ENCODE data around the gene STRA6.

STRA6 gene, protein sequence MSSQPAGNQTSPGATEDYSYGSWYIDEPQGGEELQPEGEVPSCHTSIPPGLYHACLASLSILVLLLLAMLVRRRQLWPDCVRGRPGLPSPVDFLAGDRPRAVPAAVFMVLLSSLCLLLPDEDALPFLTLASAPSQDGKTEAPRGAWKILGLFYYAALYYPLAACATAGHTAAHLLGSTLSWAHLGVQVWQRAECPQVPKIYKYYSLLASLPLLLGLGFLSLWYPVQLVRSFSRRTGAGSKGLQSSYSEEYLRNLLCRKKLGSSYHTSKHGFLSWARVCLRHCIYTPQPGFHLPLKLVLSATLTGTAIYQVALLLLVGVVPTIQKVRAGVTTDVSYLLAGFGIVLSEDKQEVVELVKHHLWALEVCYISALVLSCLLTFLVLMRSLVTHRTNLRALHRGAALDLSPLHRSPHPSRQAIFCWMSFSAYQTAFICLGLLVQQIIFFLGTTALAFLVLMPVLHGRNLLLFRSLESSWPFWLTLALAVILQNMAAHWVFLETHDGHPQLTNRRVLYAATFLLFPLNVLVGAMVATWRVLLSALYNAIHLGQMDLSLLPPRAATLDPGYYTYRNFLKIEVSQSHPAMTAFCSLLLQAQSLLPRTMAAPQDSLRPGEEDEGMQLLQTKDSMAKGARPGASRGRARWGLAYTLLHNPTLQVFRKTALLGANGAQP

DNA sequence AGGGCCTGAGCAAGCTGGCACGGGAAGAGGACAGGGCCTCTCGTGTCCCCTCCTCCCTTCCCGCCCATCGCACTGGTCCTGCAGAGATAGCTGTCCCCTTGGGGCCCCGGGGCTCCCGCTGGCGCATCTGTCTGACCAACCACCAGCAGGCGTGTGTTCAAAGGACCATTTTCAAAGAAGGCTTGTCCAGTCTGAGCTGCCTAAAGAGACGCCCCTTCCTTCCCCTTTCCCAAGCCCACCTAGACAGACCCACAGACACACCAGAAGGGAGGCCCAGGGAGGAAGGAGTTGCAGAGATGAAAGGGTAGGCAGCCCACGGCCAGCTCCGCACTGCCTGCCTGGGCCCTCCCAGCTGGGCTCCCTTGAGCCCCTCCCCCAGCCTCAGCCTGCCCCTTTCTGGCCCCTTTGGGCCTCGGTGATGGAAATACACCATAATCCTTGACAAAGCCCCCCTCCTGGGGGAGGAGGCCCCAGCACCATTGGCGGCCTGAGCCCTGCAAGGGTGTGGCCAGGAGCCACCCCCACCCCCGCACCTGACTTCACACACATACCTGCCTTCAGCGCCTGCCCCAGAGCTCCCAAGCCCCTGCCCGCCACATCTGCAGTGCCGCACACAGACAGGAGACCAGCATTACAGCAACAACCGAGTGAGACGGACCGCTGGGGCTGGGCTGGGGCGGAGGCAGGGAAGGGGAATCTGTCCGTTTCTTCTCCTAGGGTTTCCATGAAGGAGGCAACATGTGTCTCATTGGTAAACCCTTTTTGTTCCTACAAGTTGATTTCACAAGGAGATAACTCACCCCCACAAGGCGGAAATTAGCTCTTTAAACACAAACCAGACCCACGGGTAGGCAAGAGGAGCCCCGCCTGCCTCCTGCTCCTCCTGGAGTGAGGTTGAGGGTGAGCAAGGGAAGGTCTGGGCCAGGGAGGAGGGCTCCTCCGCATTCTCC lies at the start of gene STRA6:
STRA6 (minus strand) TSS at position 336 of the 950 bp plus-strand sequence. CDS start 520 bp downstream, outside the sequence.
- peak; percentile 85 for DNase-seq (ENCODE audit: low read depth, low spot score)

DNA sequence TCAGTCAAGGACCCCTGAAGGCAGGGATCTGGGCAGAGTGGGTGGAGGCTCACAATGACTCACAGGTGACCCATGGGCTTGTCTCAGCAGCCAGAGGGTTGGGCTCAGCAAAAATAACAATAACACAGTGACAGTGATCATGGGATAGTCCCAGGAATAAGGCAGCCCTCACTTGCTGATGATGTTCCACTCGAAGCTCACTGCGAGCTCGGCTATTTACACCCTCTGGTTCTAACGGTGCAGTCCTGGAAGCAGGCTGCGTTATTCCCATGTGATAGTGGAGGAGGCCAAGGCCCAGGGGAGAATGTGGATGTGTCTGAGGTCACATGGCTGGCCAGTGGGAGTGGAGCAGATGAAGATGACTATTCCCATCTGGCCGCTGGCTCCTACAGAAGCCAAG lies 49.7 kb upstream of the STRA6 start:
- no peak for DNase-seq (ENCODE audit: low read depth, low spot score)

DNA sequence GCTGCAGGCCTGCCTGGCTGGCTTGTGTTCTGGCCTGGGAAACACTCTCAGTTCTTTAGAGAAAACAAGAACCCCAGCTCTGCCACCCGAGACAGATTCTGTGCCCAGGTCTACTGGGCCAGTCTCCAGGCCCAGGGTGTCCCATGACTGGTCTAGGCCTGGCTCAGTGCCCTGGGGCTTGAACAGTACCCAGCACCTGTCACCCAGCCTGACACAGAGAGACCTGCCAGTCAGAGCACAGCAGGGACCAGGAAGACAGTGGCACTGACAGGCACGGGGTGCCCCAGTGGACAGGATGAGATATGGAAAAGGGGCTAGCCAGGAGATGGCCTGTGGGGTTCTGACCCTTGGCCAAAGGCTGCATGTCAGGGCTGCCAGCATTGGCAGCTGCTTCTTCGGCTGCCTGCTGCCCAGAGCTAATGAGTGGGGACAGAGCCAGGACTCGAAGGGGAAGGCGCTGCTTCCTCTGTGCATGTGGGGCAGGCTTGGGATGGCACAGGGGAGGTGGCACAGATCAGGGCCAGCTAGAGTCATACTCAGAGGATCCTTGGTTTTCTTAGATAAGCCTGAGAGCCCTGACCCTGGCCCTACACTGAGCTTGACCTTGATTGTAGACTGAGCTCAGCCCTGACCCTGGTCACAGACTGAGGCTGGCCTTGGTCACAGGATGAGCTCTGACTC lies 48.7 kb upstream of the STRA6 start:
- DNase-seq (ENCODE audit: low read depth, low spot score): no peak

DNA sequence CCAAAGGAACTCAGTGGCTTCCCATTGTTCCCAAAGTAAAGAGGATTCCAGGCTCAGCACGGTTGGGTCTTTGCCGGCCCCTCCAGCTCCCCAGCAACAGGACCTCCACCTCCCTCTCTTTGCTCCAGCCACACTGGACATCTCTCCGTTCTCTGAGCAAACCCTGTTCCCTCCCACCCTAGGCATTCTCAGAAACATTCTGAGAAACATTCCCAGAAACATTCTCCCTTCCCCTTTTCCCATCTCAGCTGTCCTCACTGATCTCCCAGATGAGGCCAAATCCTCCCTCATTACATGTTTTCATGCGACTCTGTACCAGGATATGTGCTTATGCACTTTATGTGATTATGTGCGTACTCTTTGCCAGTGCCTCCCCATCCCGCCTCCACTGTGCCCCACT lies 47.7 kb upstream of the STRA6 start:
- DNase-seq (ENCODE audit: low read depth, low spot score): no peak

DNA sequence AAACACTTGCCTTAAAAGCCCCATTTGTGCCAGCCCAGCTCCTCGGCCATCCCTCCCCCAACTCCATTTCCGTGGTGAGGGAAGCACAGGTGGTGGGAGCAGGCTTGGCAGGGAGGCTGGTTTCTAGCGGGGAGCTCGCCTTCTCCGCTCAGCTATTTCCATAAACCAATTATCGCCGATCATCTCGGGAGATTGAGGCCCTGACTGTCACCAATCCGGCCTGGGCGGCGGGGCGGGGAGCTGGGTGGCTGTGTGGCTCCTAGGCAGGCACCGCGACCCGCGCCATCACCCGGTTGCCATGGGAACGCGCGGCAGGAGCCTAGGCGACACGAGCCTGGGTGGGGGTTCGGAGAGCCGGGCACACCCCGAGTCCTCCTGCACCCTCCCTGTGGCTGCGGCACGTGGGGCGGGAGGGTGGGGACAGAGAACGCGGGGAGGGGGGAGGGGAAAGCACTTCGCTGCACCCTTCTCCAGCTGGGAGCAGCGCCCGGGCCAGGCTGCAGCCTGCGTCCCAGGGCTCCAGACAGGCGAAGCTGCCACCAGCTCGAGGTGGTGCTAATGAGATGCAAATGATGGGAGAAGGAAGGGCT lies 42.9 kb upstream of the STRA6 start:
- DNase-seq (ENCODE audit: low read depth, low spot score): no peak

DNA sequence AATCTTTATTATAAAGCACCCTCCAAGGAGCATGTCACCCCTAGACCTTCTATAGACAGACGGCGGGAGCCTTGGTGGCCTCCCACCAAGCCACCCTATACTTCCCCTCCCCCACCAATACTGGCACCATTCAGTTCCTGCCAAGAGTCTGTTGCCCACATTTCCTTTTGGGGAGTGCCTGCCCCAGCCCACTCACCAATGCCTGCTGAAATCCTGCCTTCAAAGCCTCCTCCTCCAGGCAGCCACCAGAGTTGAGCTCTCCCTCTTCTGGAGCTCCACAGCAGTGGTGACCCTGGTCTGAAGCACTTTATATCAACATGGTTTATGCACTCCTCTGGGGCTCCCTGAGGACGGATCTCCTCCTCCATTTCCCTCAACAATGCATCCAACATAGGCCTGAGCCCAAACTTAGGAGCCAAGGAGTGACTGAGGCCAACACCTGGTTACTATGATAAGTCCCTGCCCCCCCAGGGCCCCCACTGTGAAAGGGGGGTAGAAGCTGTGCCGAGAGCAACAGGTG lies 42.3 kb upstream of the STRA6 start:
- no peak for DNase-seq (ENCODE audit: low read depth, low spot score)

DNA sequence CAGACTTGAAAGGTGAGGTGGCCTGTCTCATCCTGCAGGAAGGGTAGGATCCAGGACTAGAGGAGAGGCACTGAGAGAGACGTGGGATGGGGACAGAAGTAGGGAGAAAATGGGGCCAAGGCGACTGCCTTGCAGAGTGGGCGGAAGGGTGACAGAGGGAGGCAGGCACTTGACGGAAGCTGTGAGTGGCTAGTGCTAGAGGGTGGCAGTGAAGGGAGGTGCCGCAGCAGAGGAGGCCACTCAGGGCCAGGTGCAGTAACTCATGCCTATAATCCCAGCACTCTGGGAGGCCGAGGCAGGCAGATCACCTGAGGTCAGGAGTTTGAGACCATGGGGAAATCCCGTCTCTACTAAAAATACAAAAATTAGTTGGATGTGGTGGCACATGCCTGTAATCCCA lies 40.8 kb upstream of the STRA6 start:
- DNase-seq (ENCODE audit: low read depth, low spot score): no peak

DNA sequence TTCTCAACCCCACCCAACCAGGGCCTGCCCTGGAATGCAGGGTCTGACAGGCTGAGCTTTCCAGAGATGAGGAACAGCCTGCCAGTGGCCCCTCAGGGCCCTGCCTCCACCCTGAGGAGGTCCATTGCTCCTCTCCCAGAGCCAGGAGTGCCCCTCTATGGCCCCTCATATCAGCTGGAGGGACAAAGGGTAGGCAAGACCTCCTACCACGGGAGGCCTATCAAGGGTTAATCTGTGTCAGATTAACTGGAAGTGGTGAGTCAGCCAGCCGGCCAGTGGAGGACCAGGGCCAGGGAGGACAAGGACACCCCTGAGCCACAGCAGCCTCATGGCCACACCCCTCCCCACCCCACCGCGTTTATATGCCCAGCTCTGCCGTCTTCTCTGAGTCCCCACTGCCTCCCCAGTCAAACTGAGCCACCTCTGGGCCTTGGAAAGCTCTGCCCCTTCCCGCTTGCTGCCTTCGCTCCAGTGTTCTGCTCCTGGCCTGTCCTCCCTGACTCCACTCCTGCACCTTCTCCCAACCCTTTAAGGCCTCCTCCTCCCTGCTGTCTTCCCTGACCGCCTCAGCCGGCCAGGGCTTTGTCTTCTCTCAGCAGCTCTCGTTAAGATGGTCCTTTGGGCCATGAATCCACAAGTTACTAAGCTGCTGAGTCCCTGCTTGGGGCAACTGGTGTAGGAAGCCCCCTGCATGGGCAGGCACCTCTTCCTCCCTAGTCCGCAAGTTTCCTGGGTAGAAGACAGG lies 40.0 kb upstream of the STRA6 start:
- no peak for DNase-seq (ENCODE audit: low read depth, low spot score)

DNA sequence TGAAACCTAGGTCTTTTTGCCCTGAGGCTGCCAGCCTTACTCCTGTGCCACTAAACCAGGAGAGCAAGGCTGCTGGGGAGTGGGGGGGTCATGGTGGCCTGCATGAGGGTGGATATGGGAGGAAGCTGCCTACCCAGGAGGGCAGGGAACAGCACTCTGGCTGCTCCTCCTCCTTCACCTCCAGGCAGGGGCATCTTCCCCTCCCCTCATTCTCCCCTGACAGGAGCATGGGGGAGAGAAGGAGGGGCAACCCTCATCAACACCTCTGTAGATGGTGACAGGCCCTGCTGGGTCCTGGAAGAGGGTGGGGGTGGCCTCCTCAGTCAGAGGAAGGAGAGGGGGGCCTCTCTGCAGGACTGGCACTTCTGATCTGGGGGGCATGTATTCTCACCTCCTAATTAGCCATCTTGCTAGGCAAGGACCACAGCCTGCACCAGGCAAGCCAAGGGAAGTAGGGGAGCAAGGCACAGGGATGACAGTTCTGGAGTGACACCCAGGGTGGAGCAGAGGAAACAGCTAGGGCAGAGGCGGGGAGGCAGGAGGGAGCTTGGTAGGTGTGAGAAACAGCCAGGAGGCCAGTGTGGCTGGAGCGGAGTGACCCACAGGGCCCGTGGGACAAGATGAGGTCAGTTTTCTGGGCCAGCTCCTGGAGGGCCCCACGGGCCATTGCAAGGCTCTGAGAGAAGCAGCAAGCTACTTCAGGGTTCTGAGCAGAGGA lies 38.5 kb upstream of the STRA6 start:
- DNase-seq (ENCODE audit: low read depth, low spot score): no peak

DNA sequence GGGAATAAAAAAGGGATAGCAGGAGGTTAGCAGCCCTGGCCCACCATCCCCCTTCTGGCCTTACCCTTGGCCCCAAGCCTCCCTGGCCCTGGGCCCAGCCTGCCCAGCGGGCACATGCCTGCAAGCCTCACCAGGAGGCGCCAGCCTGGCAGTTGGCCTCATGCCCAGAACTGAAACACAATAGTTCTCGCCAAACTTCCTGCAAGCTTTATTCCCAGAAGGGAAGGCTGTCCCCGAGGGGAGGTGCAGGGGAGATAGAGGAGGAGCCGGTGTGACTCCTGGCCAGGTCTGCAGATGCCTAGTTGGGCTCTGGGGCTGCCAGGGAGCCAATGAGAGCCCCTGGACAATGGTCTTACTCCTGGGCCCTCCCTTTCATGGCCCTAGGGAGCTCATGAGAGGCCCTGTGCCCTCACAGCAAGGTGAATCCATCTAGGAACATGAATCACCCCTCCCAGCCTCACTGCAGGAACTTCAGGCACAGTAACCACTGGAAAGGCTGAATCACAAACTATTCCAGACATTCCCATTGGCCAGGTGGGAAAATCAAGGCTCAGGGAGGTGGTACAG lies 37.5 kb upstream of the STRA6 start:
- DNase-seq (ENCODE audit: low read depth, low spot score): no peak

DNA sequence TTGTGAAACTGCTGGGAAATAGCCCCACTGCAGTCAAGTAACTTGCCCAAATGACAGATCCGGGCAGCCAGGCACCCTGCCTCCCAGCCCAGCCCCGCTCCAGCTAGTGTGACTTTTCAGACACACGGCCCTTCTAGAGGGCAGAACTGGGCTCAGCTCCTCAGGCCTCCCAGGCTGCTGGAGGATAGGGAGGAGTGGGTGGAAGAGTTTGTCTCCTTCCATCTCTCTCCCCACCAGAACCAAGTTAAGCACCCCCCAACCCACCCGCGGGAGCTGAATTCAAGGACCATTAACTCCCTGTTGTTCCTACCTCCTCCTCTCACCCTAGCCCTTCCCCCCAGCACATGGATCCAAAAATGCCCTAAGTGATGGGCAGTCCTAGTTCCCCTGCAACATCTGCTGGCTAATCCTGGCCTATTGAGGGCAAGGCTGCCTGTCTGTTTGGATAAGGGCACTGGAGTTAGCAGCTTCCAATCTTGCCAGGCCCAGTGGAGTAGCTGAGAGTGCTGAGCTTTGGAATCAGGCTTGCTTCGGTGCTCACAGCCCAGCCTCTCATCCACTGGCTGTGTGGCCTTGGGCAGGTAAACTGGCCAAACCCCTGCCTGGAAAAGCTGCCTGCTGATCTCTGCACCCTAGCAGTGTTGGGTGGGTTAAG lies 36.6 kb upstream of the STRA6 start:
- no peak for DNase-seq (ENCODE audit: low read depth, low spot score)

DNA sequence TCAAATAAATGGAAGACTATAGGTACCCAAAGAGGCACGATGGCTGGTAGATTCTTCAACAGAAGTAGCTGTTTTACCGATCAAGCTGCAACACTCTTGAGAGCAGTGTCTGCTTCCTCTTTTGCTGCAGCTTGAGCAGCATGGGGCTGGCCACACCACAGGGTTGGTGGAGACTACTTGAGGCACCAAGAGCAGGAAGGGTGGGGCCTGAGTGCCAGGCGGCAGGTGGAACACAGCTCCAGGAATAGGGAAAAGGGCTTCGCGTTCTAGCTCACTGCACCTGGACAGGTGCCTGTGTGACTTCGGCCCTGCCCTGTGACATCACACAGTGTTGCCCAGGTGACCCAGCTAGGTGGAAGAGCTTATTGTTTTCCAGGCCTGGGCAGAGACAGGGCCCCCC lies 33.4 kb upstream of the STRA6 start, which contains the start of gene CCDC33:
CCDC33 (plus strand) TSS at position 365 of the 400 bp plus-strand sequence. CDS start 394 bp downstream, outside the sequence.
- DNase-seq (ENCODE audit: low read depth, low spot score): no peak

DNA sequence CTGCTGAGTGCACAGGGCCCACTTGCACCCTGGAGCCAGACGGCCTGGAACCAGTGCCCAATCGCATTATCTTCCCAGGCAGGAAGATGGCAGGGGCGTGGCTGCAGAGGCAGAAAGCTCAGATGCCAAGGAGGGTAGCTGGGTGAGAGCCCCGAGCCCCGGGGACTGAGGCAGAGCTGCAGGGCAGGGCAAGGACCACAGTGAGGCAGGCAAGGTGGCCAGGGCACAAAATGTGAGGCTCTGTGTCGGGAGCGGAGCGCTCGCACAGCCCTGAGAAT lies 31.9 kb upstream of the STRA6 start:
- no peak for DNase-seq (ENCODE audit: low read depth, low spot score)

DNA sequence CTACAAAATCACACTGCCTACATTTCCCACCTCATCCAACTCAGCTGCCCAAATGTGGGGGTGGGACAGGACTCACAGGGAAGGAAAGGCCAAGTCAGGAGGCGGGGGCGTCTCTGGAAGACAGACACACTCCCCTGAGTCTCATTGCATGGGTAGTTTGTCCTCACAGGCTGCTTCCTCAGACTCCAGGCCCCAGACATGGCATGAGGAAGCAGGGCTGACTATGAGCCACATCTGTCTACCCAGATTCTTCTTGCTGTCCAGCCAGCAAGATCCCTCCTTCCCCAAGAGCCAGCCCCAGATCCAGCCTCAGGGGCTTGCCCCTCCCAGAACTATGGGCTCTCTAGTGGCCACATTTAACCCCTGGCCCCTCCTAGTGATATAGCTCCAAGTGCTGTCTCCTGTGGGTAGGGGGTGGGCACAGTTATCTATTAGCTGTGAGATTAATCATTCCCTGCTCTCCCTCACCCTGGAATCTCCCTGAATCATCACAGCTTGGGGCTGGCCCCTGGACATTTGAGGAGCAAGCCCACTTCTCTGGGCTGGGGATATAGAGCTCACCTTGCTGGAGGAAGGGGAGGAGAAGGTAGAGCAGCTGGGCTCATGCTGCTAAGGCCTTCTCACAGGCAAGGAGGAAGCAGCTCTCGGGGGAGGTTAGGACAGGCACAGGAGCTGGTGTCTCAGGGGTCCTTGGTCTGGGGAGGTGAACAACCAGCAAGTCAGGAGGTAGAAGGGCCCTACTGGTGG lies 31.4 kb upstream of the STRA6 start:
- DNase-seq (ENCODE audit: low read depth, low spot score): no peak

DNA sequence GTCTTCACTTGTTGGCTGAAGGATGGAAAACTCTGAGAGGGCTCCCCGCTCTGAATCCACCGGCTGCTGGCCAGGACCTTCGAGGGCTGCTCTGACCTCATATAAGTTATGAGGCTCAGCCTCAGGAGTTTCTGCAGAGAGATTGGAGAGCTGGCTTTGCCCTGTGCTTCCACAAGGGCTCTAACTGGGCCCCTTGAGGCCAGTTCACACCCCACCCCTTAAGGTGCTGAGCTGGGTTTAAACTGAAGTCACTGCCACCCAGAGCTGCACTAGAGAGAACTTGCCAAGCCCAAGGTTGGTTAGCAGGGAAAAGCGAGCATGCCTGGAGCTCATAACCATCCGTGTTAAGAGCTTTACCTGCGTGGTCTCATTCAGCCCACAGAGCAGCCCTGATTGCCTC lies 30.8 kb upstream of the STRA6 start:
- no peak for DNase-seq (ENCODE audit: low read depth, low spot score)

DNA sequence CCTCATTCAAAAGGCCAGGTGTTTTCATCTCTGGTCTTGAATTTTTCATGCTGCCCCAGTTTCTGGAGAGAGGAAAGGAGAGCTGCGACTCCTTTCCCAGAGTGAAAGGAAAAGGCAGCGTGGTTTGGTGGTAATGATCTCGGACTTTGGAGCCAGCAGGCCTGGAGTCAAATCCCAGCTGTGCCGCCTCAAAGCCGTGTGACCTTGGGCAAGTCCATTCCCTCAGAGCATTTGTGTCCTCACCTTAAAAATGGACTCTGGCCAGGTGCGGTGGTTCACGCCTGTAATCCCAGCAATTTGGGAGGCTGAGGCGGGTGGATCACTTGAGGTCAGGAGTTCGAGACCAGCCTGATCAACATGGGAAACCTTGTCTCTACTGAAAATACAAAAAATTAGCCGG lies 28.9 kb upstream of the STRA6 start:
- no peak for DNase-seq (ENCODE audit: low read depth, low spot score)

DNA sequence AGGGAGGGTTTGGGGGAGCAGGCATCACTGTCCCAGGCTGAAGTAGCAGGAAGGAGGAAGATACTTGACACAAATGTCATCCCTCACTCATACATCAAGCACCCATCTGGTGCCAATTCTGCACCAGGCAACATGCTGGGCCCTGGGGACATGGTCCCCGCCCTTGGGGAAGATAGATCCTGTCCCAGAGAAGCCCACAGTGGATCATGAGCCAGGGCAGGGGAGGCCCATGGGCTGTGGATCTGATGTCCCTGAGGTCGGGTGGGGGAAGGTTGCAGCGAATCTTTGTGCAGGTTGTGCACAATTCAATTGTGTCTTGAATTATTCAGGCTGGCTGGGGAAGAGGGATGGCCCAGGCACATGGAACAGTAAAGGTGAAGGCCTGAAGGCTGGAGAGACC lies 27.1 kb upstream of the STRA6 start:
- no peak for DNase-seq (ENCODE audit: low read depth, low spot score)

DNA sequence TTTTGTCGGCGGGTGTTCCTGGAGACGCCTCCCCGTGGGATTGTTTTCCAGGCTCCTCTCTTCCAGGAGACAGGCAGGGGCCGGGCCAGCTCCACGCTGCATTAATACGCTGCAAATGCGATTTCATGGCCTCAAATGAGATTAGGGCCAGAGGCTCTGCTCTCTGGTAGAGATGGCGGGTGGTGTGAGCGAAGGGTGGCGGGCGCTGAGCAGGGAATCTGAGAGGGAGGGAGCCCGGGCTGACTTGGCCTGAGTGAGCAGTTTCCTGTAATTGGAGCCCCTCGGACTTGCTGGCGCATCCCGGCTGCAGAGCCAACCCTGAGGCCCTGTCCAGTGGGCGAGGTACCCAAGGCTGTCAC lies 26.1 kb upstream of the STRA6 start:
- DNase-seq (ENCODE audit: low read depth, low spot score): no peak
